ENCODE measurements around the gene IL24.

The IL24 gene

DNA sequence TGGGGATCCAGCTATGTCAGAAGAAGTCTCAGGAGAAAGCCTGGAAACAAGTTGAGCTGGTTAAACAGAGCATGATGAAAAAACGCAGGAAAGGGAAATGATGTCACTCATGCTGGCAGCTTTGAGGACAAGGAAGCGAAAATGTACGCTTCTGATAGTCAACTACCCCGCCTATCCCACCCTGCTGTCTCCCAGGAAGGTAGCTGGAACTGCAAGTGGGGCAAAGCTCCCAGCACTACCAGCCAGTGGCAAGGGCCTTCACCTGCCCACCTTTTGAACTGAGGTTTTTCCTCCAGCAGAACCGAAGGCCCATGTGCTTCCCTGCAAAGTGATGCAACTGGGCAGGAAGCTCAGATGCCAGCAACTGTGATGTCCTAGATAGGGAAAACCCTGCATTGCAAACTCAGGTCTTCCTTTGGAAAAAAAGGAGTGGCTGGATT lies 38.1 kb upstream of the IL24 start:
- Histone ChIP-seq H3K9me3 (ENCODE audit: control insufficient read depth, low read length) (no peaks in the 10 kb centered on the region), H3K27ac (ENCODE audit: insufficient read depth, low read depth, low read length, poor library complexity, severe bottlenecking) (no peak overlapping the region), H3K27me3 (ENCODE audit: control insufficient read depth, insufficient read depth, low read length, poor library complexity, severe bottlenecking) (no peaks in the 10 kb centered on the region), H3K4me3 (ENCODE audit: insufficient read depth, low read depth, low read length) (no peak overlapping the region), H3K36me3 (ENCODE audit: control insufficient read depth, insufficient read depth, low read length) (no peaks in the 10 kb centered on the region), H3K4me1 (ENCODE audit: control insufficient read depth, insufficient read depth, low read length) (no peaks in the 10 kb centered on the region)
- 88 to 92% methylated on average over 5 of the region's 5 CpGs for WGBS, 2 experiments

DNA sequence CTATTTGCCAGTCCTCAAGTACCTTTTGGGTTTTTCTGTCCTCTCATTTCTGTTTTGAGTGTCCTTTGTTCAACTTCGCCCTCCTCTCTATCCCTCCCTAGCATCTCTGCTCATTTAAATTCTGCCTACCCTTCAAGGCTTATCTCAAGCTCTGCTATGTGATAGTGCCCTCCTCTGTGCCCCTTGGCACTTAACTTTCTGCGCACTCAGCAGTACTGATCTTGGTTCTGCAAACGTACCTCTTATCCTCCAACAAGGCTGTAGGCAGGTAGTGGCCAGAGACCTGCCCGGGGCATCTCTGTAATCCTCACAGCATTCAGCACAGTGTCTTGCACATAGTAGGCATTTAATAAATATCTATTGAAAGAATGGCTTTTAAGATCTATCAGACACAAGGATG lies 37.1 kb upstream of the IL24 start:
- H3K36me3 ChIP-seq (ENCODE audit: control insufficient read depth, insufficient read depth, low read length) = no peaks in the 10 kb centered on the region
- no peaks in the 10 kb centered on the region for H3K4me1 ChIP-seq (ENCODE audit: control insufficient read depth, insufficient read depth, low read length)
- H3K4me3 ChIP-seq (ENCODE audit: insufficient read depth, low read depth, low read length) = no peak overlapping the region
- WGBS, 2 experiments = 93 to 98% methylated on average over 4 of the region's 4 CpGs
- H3K27me3 ChIP-seq (ENCODE audit: control insufficient read depth, insufficient read depth, low read length, poor library complexity, severe bottlenecking) = no peaks in the 10 kb centered on the region
- H3K9me3 ChIP-seq (ENCODE audit: control insufficient read depth, low read length) = no peaks in the 10 kb centered on the region
- H3K27ac ChIP-seq (ENCODE audit: insufficient read depth, low read depth, low read length, poor library complexity, severe bottlenecking) = no peak overlapping the region

DNA sequence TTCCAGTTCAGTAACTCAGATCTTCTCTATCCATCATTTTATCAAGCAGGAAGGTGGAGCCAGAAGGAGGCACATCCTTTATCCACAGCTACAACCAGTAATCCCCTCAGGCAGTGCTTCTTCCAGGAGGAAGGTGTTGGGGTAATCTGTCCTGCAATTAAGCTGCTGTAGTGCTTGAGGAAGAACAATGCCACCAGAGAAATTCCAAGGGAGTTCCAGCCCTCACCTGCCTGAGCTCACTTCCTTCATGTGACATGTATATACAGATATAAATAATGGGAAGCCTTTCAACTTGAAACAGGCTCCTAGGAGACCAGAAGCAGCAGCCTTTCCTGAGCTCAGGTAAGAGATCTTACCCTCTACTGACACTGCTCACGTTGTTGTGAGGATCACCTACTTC lies 34.0 kb upstream of the IL24 start:
- no peak overlapping the region for H3K27ac ChIP-seq (ENCODE audit: insufficient read depth, low read depth, low read length, poor library complexity, severe bottlenecking)
- WGBS, 2 experiments = 78 to 85% methylated on average over 1 of the region's 1 CpG
- no peaks in the 10 kb centered on the region for H3K4me1 ChIP-seq (ENCODE audit: control insufficient read depth, insufficient read depth, low read length)
- H3K4me3 ChIP-seq (ENCODE audit: insufficient read depth, low read depth, low read length) = no peak overlapping the region
- H3K27me3 ChIP-seq (ENCODE audit: control insufficient read depth, insufficient read depth, low read length, poor library complexity, severe bottlenecking) = no peaks in the 10 kb centered on the region
- no peaks in the 10 kb centered on the region for H3K9me3 ChIP-seq (ENCODE audit: control insufficient read depth, low read length)
- H3K36me3 ChIP-seq (ENCODE audit: control insufficient read depth, insufficient read depth, low read length) = no peaks in the 10 kb centered on the region

DNA sequence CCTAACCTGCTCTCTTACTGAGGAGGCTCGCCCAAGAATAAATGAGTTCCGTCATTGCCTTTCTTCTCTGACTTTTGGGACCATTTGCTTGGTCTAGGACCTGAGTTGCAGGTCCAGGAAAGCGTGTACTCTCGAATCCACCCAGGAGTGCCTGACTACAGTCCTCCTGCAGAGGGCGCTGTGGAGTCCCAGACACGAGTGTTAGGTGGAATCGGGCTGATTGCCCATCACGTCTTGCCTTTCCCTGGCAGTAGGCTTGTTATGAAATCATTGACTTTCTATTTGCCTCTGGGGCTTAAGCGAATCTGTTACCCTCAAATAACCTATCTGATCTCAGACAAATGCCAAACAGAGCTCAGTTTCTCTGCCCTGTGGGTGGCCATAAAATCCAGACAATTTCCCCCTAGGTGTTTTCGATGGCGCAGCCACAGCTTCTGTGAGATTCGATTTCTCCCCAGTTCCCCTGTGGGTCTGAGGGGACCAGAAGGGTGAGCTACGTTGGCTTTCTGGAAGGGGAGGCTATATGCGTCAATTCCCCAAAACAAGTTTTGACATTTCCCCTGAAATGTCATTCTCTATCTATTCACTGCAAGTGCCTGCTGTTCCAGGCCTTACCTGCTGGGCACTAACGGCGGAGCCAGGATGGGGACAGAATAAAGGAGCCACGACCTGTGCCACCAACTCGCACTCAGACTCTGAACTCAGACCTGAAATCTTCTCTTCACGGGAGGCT lies 32.1 kb upstream of the IL24 start, which contains the start of gene IL20:
TSS of gene IL20 (plus strand) at position 685 of the 733 bp plus-strand sequence. CDS start 230 bp downstream, outside the sequence.
- Histone ChIP-seq H3K36me3 (ENCODE audit: control insufficient read depth, insufficient read depth, low read length) (no peaks in the 10 kb centered on the region), H3K4me3 (ENCODE audit: insufficient read depth, low read depth, low read length) (no peak within 1 kb of the TSS), H3K9me3 (ENCODE audit: control insufficient read depth, low read length) (no peaks in the 10 kb centered on the region), H3K27ac (ENCODE audit: insufficient read depth, low read depth, low read length, poor library complexity, severe bottlenecking) (no peak within 1 kb of the TSS), H3K4me1 (ENCODE audit: control insufficient read depth, insufficient read depth, low read length) (no peaks in the 10 kb centered on the region), H3K27me3 (ENCODE audit: control insufficient read depth, insufficient read depth, low read length, poor library complexity, severe bottlenecking) (no peaks in the 10 kb centered on the region)
- WGBS, 2 experiments = 56 to 58% methylated on average over 19 of the region's 19 CpGs

DNA sequence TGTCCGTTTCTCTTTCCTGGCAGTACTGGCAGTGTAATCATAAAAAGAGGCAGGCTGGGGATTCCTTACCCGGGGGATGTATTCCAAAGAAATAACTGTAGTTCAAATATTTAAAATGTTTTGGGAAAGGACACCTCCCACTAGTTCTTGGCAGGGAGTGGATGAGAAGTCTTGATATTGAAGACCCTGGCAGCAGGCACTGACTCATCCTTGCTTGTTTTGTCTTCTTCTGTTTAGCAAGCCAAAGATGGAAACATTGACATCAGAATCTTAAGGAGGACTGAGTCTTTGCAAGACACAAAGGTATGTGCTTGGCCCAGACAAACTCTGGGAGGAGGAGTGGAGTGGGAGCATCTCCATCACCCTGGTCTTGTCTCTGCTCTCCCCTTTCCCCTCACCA lies 31.2 kb upstream of the IL24 start:
- H3K27ac ChIP-seq (ENCODE audit: insufficient read depth, low read depth, low read length, poor library complexity, severe bottlenecking) = no peak overlapping the region
- no peaks in the 10 kb centered on the region for H3K9me3 ChIP-seq (ENCODE audit: control insufficient read depth, low read length)
- no peak overlapping the region for H3K4me3 ChIP-seq (ENCODE audit: insufficient read depth, low read depth, low read length)
- H3K4me1 ChIP-seq (ENCODE audit: control insufficient read depth, insufficient read depth, low read length) = no peaks in the 10 kb centered on the region
- no peaks in the 10 kb centered on the region for H3K36me3 ChIP-seq (ENCODE audit: control insufficient read depth, insufficient read depth, low read length)
- H3K27me3 ChIP-seq (ENCODE audit: control insufficient read depth, insufficient read depth, low read length, poor library complexity, severe bottlenecking) = no peaks in the 10 kb centered on the region
- 77 to 92% methylated on average over 2 of the region's 2 CpGs for WGBS, 2 experiments

DNA sequence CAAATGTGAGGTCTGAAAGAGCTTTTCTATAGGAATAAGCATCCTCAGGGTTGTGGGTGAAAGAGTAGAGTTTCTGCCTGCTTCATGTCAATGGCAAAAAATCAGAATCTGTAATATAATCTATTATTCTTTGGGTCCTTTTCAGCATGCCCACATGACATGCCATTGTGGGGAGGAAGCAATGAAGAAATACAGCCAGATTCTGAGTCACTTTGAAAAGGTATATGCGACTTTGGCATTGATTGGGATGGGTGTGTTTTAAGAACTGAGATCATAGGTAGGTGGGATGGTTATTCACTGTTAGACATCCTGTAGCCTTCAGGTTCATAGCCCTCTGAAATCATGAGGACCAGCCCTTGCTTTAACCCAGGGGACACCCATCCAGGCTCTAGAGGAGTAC lies 30.0 kb upstream of the IL24 start:
- H3K27ac ChIP-seq (ENCODE audit: insufficient read depth, low read depth, low read length, poor library complexity, severe bottlenecking) = no peak overlapping the region
- H3K4me1 ChIP-seq (ENCODE audit: control insufficient read depth, insufficient read depth, low read length) = no peaks in the 10 kb centered on the region
- no peaks in the 10 kb centered on the region for H3K27me3 ChIP-seq (ENCODE audit: control insufficient read depth, insufficient read depth, low read length, poor library complexity, severe bottlenecking)
- no peak overlapping the region for H3K4me3 ChIP-seq (ENCODE audit: insufficient read depth, low read depth, low read length)
- H3K36me3 ChIP-seq (ENCODE audit: control insufficient read depth, insufficient read depth, low read length) = no peaks in the 10 kb centered on the region
- WGBS, 2 experiments = 90 to 96% methylated on average over 1 of the region's 1 CpG
- H3K9me3 ChIP-seq (ENCODE audit: control insufficient read depth, low read length) = no peaks in the 10 kb centered on the region

DNA sequence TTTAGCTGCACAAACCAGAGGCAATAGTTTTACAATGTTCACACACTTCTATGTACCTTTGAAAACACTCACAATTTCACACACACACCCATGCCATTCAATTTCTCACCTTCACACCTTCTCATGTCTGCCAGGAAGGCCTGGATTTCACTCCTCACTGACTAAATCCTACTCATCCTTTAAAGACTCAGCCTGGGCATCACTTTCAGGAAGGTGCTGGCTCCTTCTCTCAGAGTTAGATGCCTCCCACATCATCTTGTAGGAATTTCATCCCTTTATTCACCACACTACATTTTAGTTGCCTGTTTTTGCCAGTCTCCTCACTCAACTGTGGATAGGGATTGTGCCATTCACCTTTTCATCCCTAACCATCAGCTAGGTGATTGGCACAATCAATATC lies 29.5 kb upstream of the IL24 start:
- H3K4me3 ChIP-seq (ENCODE audit: insufficient read depth, low read depth, low read length) = no peak overlapping the region
- no peaks in the 10 kb centered on the region for H3K4me1 ChIP-seq (ENCODE audit: control insufficient read depth, insufficient read depth, low read length)
- no peaks in the 10 kb centered on the region for H3K9me3 ChIP-seq (ENCODE audit: control insufficient read depth, low read length)
- H3K27me3 ChIP-seq (ENCODE audit: control insufficient read depth, insufficient read depth, low read length, poor library complexity, severe bottlenecking) = no peaks in the 10 kb centered on the region
- no peaks in the 10 kb centered on the region for H3K36me3 ChIP-seq (ENCODE audit: control insufficient read depth, insufficient read depth, low read length)
- no peak overlapping the region for H3K27ac ChIP-seq (ENCODE audit: insufficient read depth, low read depth, low read length, poor library complexity, severe bottlenecking)

DNA sequence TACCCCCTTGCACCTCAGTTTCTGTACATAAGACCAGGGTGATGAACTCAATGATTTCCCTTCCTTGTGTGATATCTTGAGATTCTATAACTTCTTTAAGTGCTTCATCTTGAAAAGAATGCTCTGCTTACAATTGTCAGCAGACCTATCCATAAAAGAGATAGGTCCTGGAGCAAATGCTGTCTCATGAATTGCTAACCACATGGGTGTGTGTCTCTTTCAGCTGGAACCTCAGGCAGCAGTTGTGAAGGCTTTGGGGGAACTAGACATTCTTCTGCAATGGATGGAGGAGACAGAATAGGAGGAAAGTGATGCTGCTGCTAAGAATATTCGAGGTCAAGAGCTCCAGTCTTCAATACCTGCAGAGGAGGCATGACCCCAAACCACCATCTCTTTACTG lies 29.0 kb upstream of the IL24 start:
- no peak overlapping the region for H3K4me3 ChIP-seq (ENCODE audit: insufficient read depth, low read depth, low read length)
- no peaks in the 10 kb centered on the region for H3K27me3 ChIP-seq (ENCODE audit: control insufficient read depth, insufficient read depth, low read length, poor library complexity, severe bottlenecking)
- no peaks in the 10 kb centered on the region for H3K36me3 ChIP-seq (ENCODE audit: control insufficient read depth, insufficient read depth, low read length)
- H3K4me1 ChIP-seq (ENCODE audit: control insufficient read depth, insufficient read depth, low read length) = no peaks in the 10 kb centered on the region
- WGBS, 2 experiments = 71 to 89% methylated on average over 1 of the region's 1 CpG
- no peak overlapping the region for H3K27ac ChIP-seq (ENCODE audit: insufficient read depth, low read depth, low read length, poor library complexity, severe bottlenecking)
- no peaks in the 10 kb centered on the region for H3K9me3 ChIP-seq (ENCODE audit: control insufficient read depth, low read length)

DNA sequence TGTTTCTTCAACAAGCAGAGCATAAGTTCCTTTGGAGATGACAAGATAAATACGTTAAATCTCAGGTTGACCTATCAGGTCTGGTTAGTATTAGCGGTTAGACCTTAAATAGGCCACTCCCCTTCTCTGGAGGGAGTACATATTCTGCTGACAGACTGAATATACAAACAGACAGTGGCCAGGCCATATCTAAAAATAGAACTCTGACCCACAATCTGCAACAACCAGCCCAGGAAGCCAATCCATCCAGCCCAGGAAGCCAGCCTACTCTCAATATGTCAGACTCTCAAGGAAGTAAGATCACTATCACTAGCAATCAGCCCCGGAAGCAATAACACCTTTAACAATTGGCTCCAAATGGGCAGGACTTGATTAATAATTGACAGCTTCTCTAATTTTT lies 25.1 kb upstream of the IL24 start:
- no peaks in the 10 kb centered on the region for H3K4me1 ChIP-seq (ENCODE audit: control insufficient read depth, insufficient read depth, low read length)
- H3K4me3 ChIP-seq (ENCODE audit: insufficient read depth, low read depth, low read length) = no peak overlapping the region
- 90 to 95% methylated on average over 3 of the region's 3 CpGs for WGBS, 2 experiments
- H3K27ac ChIP-seq (ENCODE audit: insufficient read depth, low read depth, low read length, poor library complexity, severe bottlenecking) = no peak overlapping the region
- H3K27me3 ChIP-seq (ENCODE audit: control insufficient read depth, insufficient read depth, low read length, poor library complexity, severe bottlenecking) = no peaks in the 10 kb centered on the region
- no peaks in the 10 kb centered on the region for H3K36me3 ChIP-seq (ENCODE audit: control insufficient read depth, insufficient read depth, low read length)
- no peaks in the 10 kb centered on the region for H3K9me3 ChIP-seq (ENCODE audit: control insufficient read depth, low read length)

DNA sequence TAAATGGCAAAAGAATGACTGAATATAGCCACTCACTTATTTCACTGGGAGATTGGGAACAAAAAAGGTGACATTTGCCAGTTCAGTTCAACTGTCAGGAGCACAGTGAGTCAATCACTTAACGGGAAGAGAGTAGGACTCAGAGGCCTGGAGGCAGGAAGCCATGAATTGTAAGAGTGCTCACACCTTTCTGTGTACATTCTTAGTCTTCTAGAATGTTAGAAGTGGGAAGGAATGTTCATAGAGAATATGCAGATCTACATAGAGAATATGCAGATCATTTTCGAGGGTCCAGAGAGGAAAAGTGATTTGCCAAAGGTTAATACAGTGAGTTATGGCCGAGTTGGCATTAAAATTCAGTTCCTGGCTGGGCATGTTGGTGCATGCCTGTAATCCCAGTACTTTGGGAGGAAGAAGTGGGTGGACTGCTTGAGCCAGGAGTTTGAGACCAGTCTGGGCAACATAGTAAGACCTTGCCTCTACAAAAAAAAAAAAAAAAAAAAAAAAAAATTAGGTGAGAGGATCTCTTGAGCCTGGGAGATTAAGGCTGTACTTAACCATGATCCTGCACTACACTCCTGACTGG lies 23.5 kb upstream of the IL24 start:
- WGBS, 2 experiments = 93 to 94% methylated on average over 3 of the region's 3 CpGs
- H3K4me3 ChIP-seq (ENCODE audit: insufficient read depth, low read depth, low read length) = no peak overlapping the region

More for the DNA sequence above, 23.5 kb upstream of the IL24 start:
- H3K27me3 ChIP-seq (ENCODE audit: control insufficient read depth, insufficient read depth, low read length, poor library complexity, severe bottlenecking) = no peaks in the 10 kb centered on the region
- no peak overlapping the region for H3K27ac ChIP-seq (ENCODE audit: insufficient read depth, low read depth, low read length, poor library complexity, severe bottlenecking)
- H3K36me3 ChIP-seq (ENCODE audit: control insufficient read depth, insufficient read depth, low read length) = no peaks in the 10 kb centered on the region
- H3K4me1 ChIP-seq (ENCODE audit: control insufficient read depth, insufficient read depth, low read length) = no peaks in the 10 kb centered on the region
- no peaks in the 10 kb centered on the region for H3K9me3 ChIP-seq (ENCODE audit: control insufficient read depth, low read length)

Data from ectodermal cell (in vitro differentiated cells).